AG04449 (cell line): ENCODE data around the gene TBCE.

Source experiments
- CTCF ChIA-PET: fragments of 350-600 bp; formaldehyde crosslinking; extraction: SDS; loops from one replicate; lab custom pipeline; 2021; ENCODE audit warnings: antibody characterized with exemption; lab: Yijun Ruan, JAX
- POLR2A ChIA-PET: fragments of 400-600, 350-600 bp; formaldehyde crosslinking; extraction: SDS; loops from one replicate; lab custom pipeline; 2020; ENCODE audit warnings: antibody characterized with exemption, inconsistent platforms; lab: Yijun Ruan, JAX
- DNase-seq: peaks from one replicate; pipeline ENCODE4 v3.0.0-alpha.2; 2010; ENCODE audit warnings: low read depth, low spot score
- H3K4me3 ChIP-seq: 2 replicates; pipeline ENCODE4 v1.5.1; 2011; ENCODE audit warnings: low read depth, mild to moderate bottlenecking, control low read depth, low read length
- TF ChIP-seq, protein P1 (sequence below): IDR thresholded peaks from one replicate; pipeline ENCODE4 v1.5.1; 2011; ENCODE audit warnings: mild to moderate bottlenecking, moderate library complexity, low read length, control low read depth, inconsistent platforms; ENCODE audit not compliant: insufficient read depth; ENCODE audit errors: missing control alignments

The TBCE gene

DNA sequence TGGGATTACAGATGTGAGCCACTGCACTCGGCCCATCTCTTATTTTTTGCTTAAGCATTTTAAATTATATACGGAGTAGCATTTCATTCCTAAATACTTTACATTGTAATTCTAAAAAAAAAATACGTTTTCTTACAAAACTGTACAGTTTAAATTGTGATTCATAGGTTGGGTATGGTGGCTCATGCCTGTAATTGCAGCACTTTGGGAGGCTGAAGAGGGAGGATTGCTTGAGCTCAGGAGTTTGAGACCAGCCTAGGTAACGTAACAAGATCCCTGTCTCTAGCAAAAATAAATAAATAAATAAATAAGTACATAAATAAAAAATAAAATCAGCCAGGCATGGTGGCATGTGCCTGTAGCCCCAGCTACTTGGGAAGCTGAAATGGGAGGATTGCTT, 24.6 kb downstream of the TBCE start:
- no peak for DNase-seq
- no peak overlapping the region for H3K4me3 ChIP-seq
- CTCF ChIA-PET = interaction anchor here (5.3 kb wide), 1 partner anchor 24 kb away, joined by 38 read pairs; no protein-coding TSS in a partner anchor
- TF ChIP-seq, protein P1, sequence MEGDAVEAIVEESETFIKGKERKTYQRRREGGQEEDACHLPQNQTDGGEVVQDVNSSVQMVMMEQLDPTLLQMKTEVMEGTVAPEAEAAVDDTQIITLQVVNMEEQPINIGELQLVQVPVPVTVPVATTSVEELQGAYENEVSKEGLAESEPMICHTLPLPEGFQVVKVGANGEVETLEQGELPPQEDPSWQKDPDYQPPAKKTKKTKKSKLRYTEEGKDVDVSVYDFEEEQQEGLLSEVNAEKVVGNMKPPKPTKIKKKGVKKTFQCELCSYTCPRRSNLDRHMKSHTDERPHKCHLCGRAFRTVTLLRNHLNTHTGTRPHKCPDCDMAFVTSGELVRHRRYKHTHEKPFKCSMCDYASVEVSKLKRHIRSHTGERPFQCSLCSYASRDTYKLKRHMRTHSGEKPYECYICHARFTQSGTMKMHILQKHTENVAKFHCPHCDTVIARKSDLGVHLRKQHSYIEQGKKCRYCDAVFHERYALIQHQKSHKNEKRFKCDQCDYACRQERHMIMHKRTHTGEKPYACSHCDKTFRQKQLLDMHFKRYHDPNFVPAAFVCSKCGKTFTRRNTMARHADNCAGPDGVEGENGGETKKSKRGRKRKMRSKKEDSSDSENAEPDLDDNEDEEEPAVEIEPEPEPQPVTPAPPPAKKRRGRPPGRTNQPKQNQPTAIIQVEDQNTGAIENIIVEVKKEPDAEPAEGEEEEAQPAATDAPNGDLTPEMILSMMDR = no peak
- POLR2A ChIA-PET = no interaction called here

DNA sequence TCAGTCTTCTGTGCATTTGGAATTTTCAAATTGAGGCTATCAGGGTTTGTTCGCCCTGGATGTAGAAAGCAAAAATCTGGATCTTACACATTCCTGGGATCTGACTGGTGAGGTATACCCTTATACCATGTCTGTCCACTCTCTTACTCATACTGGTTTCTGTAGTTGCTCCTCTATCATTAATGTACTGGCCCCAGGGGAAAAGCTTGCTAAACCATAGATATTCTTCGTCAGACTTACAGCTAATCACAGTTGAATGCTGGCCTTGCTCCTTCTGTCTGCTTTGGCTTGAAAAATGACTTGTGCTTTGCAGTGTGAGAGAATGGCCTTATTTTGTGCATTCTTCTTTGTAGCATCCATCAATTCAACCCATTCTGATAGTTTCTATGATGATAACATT, 30.5 kb downstream of the TBCE start:
- TF ChIP-seq, protein P1 = no peak
- DNase-seq = peak; percentile 96
- ChIA-PET CTCF (interaction anchor here (0.7 to 2.1 kb wide), 3 partner anchors 9 to 19 kb away, joined by 3 to 8 read pairs (median 7); no protein-coding TSS in a partner anchor), POLR2A (interaction anchor here (0.6 to 1.0 kb wide), 3 partner anchors 11 to 876 kb away, joined by 3 to 6 read pairs (median 3); no protein-coding TSS in a partner anchor)
- H3K4me3 ChIP-seq = no peak overlapping the region

- ChIA-PET POLR2A (interaction anchor here (0.9 kb wide), 1 partner anchor 71 kb away, joined by 4 read pairs; the partner anchor contains the start of gene GGPS1), CTCF (interaction anchor here (2.1 kb wide), 1 partner anchor 15 kb away, joined by 7 read pairs; no protein-coding TSS in a partner anchor)
- no peak overlapping the region for H3K4me3 ChIP-seq
- no peak for DNase-seq
- TF ChIP-seq, protein P1 = no peak
Measured at GRCh38 chr1:235399661-235400060, 32.4 kb downstream of the TBCE start.

DNA sequence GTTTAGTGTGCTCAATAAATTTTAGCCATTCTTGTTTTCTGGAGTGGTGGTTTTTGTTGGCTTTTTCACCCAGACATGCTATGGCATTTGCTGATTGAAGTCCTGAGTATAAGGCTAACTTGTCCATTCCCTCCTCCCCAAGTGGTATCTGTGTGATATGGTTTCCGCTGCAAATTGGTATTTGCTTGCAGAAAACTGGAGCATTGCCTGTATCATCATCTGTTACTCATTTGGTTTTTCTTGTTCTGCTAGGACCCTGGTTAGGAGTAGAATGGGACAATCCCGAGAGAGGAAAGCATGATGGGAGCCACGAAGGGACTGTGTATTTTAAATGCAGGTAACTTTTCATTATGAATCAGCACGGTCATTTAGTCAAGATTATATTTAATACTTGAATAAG, 34.0 kb downstream of the TBCE start:
- TF ChIP-seq, protein P1 = no peak
- ChIA-PET CTCF (interaction anchor here (6.6 kb wide), 1 partner anchor 14 kb away, joined by 52 read pairs; no protein-coding TSS in a partner anchor), POLR2A (no interaction called here)
- H3K4me3 ChIP-seq = no peak overlapping the region
- DNase-seq = peak; percentile 23

DNA sequence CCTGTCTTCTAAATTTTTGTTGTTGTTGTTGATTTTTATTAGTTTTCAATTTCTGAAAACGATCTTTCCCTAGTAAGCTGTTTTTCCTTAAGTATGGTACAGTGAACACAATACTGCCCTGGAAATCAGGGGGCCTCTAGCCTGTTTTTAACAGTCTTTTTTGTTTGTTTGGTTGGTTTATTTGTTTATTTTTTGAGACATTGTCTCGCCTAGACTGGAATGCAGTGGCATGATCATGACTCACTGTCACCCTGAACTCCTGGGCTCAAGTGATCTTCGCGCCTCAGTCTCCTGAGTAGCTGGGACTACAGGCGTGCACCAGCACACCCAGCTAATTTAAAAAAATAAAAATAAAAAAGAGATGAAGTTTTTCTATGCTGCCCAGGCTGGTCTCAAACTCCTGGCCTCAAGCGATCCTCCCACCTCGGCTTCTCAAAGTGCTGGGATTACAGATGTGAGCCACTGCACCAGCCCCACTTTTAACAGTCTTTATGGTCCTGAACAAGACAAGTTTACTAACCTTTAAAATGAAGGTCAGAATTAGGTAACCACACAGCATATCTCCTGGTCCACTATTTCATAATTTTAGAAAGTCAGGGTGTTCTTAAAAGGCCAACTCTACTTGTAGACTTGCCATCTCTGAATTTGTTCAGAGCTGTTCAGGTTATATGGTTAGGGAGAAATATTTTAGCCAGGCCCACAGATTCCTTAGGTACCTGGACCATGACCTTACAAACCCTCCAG, 35.4 kb downstream of the TBCE start:
- TF ChIP-seq, protein P1 = no peak
- CTCF ChIA-PET = interaction anchor here (6.6 kb wide), 1 partner anchor 13 kb away, joined by 52 read pairs; no protein-coding TSS in a partner anchor
- H3K4me3 ChIP-seq = no peak overlapping the region
- POLR2A ChIA-PET = no interaction called here
- DNase-seq = no peak

DNA sequence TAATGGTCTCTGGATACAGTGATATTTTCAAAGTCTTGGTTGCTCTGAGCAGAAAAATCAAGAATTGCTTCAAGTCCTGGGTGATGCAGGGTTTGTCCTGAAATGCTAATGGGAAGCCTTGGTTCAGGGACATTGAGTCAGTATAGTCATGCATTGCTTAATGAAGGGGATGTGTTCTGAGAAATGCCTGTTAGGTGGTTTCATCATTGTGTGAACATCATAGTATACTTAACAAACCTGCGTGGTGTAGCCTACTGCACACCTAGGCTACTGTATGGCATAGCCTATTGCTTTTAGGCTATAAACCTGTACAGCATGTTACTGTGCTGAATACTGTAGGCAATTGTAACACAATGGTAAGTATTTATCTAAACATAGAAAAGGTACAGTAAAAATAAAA, 36.4 kb downstream of the TBCE start:
- CTCF ChIA-PET = interaction anchor here (6.6 kb wide), 1 partner anchor 12 kb away, joined by 52 read pairs; no protein-coding TSS in a partner anchor
- POLR2A ChIA-PET = no interaction called here
- no peak overlapping the region for H3K4me3 ChIP-seq
- no peak for DNase-seq
- TF ChIP-seq, protein P1 = no peak
